GM18907 (cell line): ENCODE results near the gene PTPRD.

Experiments
- ATAC-seq: cut with Tn5 transposase; IDR thresholded peaks from one replicate; pipeline ENCODE4 v1.9.1; 2021; ENCODE audit warnings: mild to moderate bottlenecking, moderate library complexity; ENCODE audit not compliant: unreplicated experiment

PTPRD gene

GRCh38 chr9:10062629-10063395, 550.0 kb downstream of the PTPRD start:
- ATAC-seq: no peak

DNA sequence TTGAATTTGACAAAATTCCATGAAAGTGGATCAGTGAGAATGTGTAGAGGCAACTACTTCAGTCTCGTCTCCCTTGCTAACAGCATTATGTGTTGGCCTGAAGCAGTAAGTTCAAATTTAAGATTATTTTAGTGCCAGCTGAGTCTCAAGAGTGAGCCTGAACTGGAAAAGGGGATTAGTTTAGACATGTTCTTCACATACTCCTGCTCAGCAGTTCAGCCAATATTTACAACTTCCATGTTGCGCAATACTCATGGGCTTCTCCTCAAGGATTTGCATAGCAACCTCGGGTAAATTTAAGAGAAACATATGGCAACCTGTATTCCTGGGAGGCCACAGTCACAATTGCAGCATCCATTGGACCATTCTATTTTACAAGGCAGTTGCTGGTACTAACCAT, 553.8 kb downstream of the PTPRD start:
- no peak for ATAC-seq

DNA sequence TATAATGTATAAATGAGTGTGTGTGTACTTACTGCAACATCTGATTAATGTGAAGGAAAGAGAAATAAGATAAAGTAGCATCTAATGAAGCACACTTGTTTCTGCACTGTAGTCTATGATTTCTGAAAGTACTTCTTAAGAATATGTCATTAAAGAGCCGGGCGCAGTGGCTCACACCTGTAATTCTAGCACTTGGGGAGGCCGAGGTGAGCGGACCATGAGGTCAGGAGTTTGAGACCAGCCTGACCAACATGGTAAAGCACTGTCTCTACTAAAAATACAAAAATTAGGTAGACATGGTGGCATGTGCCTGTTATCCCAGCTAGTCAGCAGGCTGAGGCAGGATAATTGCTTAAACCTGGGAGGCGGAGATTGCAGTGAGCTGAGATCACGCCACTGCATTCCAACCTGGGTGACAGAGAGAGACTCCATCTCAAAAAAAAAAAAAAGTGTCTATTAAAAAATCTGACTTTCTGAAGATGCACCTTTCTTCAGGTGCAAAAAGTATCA, 556.9 kb downstream of the PTPRD start:
- no peak for ATAC-seq

GRCh38 chr9:10054456-10054855, 558.3 kb downstream of the PTPRD start:
- ATAC-seq: no peak

DNA sequence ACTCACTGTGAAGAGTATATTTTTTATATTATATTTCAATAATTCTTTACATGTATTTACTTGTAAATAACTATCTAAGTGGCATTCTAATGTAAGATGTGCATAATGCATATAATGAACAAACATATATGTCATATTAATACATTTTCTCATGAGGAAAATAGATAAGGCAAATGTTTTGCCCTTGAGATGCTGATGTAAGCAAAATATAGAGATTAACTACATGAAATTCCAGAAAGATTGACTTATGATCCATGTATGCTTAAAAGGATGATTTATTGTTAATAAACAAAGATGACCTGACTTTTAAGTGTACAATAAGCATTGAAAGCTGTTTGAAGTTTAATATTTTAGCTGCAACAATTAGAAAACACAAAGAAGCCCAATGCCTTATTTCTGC, 559.9 kb downstream of the PTPRD start:
- no peak for ATAC-seq

- ATAC-seq: no peak
Measured at GRCh38 chr9:10052181-10052580, 560.6 kb downstream of the PTPRD start.

- ATAC-seq: no peak
Measured at GRCh38 chr9:10050016-10050415, 562.8 kb downstream of the PTPRD start.

- no peak for ATAC-seq
Measured at GRCh38 chr9:10048994-10049393, 563.8 kb downstream of the PTPRD start.

DNA sequence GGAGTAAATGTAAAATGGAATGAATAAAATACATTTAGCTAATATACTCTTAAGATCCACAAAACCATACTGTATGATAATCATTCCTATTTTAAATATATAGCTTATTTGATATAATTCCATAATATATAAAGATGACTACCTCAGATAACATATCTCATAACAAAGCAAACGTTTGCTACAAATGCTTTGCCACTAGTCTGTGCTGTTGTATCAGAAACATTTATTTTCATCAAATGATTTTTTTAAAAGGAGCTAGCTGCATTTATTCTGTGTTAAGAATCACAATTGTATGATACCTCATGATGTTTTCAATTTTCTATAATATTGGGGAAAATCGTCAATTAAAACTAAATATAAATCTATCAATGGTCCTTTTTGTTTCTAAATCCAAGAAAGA, 567.2 kb downstream of the PTPRD start:
- ATAC-seq: no peak

DNA sequence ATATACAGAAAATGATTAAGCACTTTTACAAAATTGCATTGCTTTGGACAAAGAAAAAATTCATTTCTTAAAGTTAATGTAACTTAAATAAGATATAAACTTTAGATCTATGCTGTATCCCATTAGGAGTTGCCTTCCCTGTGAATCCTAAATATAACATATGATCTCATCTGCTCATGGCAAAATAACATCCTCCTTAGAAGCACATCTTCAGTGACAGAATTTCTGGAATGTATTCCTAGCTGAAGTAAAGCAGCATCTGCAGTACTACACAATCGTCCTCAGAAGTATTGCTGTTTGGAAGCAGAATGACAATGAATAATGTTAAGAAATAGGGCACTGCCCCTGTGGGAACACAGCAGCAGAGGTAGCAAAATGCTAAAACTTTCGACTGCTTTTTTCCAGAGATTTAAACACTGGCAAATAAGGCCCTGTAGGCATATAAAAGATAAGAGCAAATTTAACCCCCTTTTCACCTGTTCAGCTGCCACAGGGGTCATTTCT, 571.0 kb downstream of the PTPRD start:
- no peak for ATAC-seq

GRCh38 chr9:10036095-10036494, 576.7 kb downstream of the PTPRD start:
- ATAC-seq: no peak

- no peak for ATAC-seq
Measured at GRCh38 chr9:10032166-10032565, 580.6 kb downstream of the PTPRD start.

- no peak for ATAC-seq
Measured at GRCh38 chr9:10026443-10026984, 586.3 kb downstream of the PTPRD start.

GRCh38 chr9:10015755-10016154, 597.0 kb downstream of the PTPRD start:
- ATAC-seq: no peak

DNA sequence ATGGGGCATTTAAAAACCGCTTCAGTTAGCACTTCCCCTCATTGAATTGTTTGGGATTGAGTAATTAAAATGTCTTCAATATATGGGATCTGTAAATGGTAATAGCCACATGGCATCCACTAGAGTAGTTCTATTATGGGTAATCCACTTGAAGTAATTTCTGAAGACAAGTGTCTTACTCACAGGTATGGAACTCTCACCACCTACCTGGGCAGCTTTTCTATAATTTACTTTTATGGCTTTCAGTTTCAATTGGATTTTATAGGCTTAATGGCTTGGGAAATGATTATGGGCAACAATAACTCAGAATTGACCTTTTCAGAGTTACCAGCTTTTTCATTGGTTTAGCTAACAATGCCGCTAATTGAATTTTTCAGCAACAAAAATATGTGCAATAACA, 597.9 kb downstream of the PTPRD start:
- no peak for ATAC-seq

- ATAC-seq: no peak
Measured at GRCh38 chr9:10009401-10009800, 603.4 kb downstream of the PTPRD start.

DNA sequence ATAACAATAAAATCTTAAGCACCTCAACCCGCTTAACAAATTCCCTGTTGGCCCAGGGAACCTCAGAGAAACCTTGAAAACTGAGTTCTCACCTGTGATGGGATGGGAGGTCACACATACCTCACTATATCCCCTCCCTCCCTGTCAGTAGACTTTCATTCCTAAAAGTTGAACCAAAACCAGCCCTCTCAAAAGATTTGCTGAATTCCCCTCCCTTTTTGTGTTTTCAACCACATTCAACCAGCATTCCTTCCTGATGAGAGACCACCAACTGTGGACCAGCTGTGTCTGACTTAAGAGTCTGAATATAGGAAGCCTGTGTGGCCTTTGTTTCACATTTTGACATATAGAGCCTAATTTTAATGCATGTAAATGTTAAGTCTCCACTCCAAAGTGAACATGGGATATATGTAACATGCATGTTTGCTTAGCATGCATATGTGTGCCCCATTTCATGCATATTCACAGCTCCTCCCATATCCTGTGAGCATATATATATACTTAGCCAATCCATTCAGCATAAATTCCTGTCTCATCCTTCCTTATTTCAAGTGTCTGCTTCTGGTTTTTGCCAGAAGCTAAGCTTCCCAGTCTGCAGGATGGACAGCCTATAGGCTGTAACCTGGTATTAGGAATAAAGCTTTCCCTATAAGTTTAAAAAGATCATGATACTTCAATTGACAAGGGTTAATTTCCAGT, 604.6 kb downstream of the PTPRD start:
- no peak for ATAC-seq

- no peak for ATAC-seq
Measured at GRCh38 chr9:10007356-10007755, 605.4 kb downstream of the PTPRD start.

GRCh38 chr9:10005206-10005605, 607.6 kb downstream of the PTPRD start:
- ATAC-seq: no peak

DNA sequence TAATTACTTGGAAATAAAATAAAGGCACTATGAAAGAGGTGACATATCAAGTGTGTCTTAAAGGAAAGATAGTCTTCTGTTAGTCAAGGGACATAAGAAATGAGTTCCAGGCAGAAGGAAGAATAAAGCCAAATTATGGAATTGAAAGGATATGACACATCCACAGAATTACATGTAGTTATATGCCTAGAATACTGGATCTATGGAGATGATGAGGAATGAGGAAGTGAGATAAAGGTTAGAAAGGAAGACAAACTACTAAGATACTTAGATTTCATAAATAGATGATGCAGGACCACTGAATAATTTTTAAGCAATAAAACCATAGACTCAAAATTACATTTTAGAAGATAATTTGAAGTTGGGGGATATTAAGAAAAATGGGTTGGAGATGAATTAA, 609.8 kb downstream of the PTPRD start:
- no peak for ATAC-seq

DNA sequence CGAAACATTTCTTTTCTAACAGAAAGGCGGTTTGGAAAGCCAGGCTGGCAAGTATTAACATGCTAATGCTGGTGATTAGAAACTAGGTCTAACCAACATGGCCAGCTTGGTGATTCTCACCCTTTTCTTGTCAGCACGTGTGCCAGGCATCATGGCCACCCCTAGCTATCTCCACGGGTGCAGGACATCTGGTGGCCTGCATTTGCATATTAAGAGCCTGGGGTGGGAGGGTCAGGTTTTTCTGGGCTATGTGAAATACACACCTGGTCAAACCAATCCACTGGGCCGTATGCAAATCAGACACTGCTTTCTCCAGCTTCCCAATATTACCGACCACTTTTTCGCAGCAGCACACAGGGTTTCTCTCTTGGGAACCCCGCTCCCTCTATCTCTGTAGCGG, 612.1 kb downstream of the PTPRD start:
- ATAC-seq: no peak
